ENCODE results near the gene FAM171A2.
"Not testable (repeated sequence)": the region's sequence is repeated elsewhere in the genome, so short reads cannot be mapped to it uniquely, and the experiment has no call there.

GRCh38 chr17:44330263-44330662 lies 33.4 kb downstream of the FAM171A2 start:
- TF ChIP-seq TCF7L2 (IDR thresholded peaks at IDR 0.05; ENCODE audit: low read depth, low read length); SIN3A (IDR thresholded peaks at IDR 0.05; ENCODE audit: borderline replicate concordance, insufficient read depth, low read depth, low read length): not testable (repeated sequence)
- TF ChIP-seq, protein P1, sequence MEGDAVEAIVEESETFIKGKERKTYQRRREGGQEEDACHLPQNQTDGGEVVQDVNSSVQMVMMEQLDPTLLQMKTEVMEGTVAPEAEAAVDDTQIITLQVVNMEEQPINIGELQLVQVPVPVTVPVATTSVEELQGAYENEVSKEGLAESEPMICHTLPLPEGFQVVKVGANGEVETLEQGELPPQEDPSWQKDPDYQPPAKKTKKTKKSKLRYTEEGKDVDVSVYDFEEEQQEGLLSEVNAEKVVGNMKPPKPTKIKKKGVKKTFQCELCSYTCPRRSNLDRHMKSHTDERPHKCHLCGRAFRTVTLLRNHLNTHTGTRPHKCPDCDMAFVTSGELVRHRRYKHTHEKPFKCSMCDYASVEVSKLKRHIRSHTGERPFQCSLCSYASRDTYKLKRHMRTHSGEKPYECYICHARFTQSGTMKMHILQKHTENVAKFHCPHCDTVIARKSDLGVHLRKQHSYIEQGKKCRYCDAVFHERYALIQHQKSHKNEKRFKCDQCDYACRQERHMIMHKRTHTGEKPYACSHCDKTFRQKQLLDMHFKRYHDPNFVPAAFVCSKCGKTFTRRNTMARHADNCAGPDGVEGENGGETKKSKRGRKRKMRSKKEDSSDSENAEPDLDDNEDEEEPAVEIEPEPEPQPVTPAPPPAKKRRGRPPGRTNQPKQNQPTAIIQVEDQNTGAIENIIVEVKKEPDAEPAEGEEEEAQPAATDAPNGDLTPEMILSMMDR (IDR thresholded peaks at IDR 0.05) = not testable (repeated sequence)
- TF ChIP-seq, protein P2, sequence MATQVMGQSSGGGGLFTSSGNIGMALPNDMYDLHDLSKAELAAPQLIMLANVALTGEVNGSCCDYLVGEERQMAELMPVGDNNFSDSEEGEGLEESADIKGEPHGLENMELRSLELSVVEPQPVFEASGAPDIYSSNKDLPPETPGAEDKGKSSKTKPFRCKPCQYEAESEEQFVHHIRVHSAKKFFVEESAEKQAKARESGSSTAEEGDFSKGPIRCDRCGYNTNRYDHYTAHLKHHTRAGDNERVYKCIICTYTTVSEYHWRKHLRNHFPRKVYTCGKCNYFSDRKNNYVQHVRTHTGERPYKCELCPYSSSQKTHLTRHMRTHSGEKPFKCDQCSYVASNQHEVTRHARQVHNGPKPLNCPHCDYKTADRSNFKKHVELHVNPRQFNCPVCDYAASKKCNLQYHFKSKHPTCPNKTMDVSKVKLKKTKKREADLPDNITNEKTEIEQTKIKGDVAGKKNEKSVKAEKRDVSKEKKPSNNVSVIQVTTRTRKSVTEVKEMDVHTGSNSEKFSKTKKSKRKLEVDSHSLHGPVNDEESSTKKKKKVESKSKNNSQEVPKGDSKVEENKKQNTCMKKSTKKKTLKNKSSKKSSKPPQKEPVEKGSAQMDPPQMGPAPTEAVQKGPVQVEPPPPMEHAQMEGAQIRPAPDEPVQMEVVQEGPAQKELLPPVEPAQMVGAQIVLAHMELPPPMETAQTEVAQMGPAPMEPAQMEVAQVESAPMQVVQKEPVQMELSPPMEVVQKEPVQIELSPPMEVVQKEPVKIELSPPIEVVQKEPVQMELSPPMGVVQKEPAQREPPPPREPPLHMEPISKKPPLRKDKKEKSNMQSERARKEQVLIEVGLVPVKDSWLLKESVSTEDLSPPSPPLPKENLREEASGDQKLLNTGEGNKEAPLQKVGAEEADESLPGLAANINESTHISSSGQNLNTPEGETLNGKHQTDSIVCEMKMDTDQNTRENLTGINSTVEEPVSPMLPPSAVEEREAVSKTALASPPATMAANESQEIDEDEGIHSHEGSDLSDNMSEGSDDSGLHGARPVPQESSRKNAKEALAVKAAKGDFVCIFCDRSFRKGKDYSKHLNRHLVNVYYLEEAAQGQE (IDR thresholded peaks at IDR 0.05; ENCODE audit: insufficient read depth in 1 of 2, low read depth in 2 of 2, low read length in 1 of 2) = not testable (repeated sequence)
